Thymus (tissue), 11 donors: ENCODE measurements around the gene TBC1D13. TPM values are rescaled to one million over a fixed set of nuclear protein-coding genes. Genes with fewer than 3 reads are reported as not detected.
"Not testable (repeated sequence)": the region's sequence is repeated elsewhere in the genome, so short reads cannot be mapped to it uniquely, and the experiment has no call there.

Source experiments
- DNase-seq, 9 donors: peaks; one replicate each; pipeline ENCODE4 v3.0.0-alpha.2; 2013; ENCODE audit warnings: low spot score in 9 of 9, low read depth in 6 of 9, missing footprints in 1 of 9
- H3K27ac ChIP-seq, 2 donors: one replicate each; pipeline ENCODE4 v1.5.1; 2013; ENCODE audit warnings: control low read depth in 1 of 2, low read depth in 1 of 2, low read length in 1 of 2, mild to moderate bottlenecking in 1 of 2, moderate library complexity in 1 of 2
- H3K27me3 ChIP-seq, 2 donors: one replicate each; pipeline ENCODE4 v1.5.1; 2013; ENCODE audit warnings: low read length in 1 of 2; ENCODE audit not compliant: control insufficient read depth in 2 of 2, insufficient read depth in 1 of 2
- H3K36me3 ChIP-seq, 2 donors: one replicate each; pipeline ENCODE4 v1.5.1; 2013; ENCODE audit warnings: low read length in 1 of 2, mild to moderate bottlenecking in 1 of 2, moderate library complexity in 1 of 2; ENCODE audit not compliant: control insufficient read depth in 2 of 2, insufficient read depth in 2 of 2
- H3K4me1 ChIP-seq, 2 donors: one replicate each; pipeline ENCODE4 v1.5.1; 2013; ENCODE audit warnings: low read length in 2 of 2; ENCODE audit not compliant: control insufficient read depth in 2 of 2, insufficient read depth in 2 of 2
- H3K4me3 ChIP-seq, 2 donors: one replicate each; pipeline ENCODE4 v1.5.1; 2013; ENCODE audit warnings: low read length in 2 of 2, control low read depth in 1 of 2, mild to moderate bottlenecking in 1 of 2
- H3K9me3 ChIP-seq, 2 donors: one replicate each; pipeline ENCODE4 v1.5.1; 2013; ENCODE audit warnings: low read length in 1 of 2, mild to moderate bottlenecking in 1 of 2; ENCODE audit not compliant: control insufficient read depth in 2 of 2, insufficient read depth in 1 of 2
- WGBS: extraction: QIAGEN DNeasy Blood & Tissue Kit; methylation state at CpG from one replicate; pipeline ENCODE4 v1.1.7; 2013; 5-methylcytosine and 5-hydroxymethylcytosine counted together
- polyA plus RNA-seq: library from polyadenylated mRNA; stranded (reverse); fragments of 200-250 nt; gene quantifications from one replicate; pipeline ENCODE4 v1.2.3, GENCODE V29; 2013
- total RNA-seq: library from RNA; stranded (reverse); fragments of 120-200 nt; gene quantifications from one replicate; pipeline ENCODE4 v1.2.4, GENCODE V29; 2013
- donor health status: healthy.

Gene TBC1D13
- total and polyA plus RNA-seq, 2 donors, result 5.0 to 19.4 TPM

GRCh38 chr9:128846680-128847030 lies 59.6 kb downstream of the TBC1D13 start:
- Histone ChIP-seq H3K9me3 (peaks cover 2 to 27% of the 10 kb centered on the region in 2 donors), H3K36me3 (peaks cover 5 to 7% of the 10 kb centered on the region in 2 donors), H3K4me3 (no peak overlapping the region), H3K4me1 (peaks cover 2 to 11% of the 10 kb centered on the region in 2 donors), H3K27me3 (no peaks in the 10 kb centered on the region), H3K27ac (no peak overlapping the region)
- no peak for DNase-seq
- 93% methylated on average over 3 of the region's 3 CpGs for WGBS

- Histone ChIP-seq H3K36me3 (peaks cover under 1 to 3% of the 10 kb centered on the region in 2 donors), H3K27me3 (no peaks in the 10 kb centered on the region), H3K4me3 (no peak overlapping the region), H3K9me3 (peaks cover 2 to 30% of the 10 kb centered on the region in 2 donors), H3K27ac (no peak overlapping the region), H3K4me1 (peaks cover 2 to 11% of the 10 kb centered on the region in 2 donors)
- 98% methylated on average over 1 of the region's 1 CpG for WGBS
- no peak for DNase-seq
Observed at GRCh38 chr9:128847803-128848202, 60.8 kb downstream of the TBC1D13 start.

GRCh38 chr9:128851024-128851423 lies 64.0 kb downstream of the TBC1D13 start:
- H3K4me3 ChIP-seq, H3K27ac ChIP-seq, H3K36me3 ChIP-seq, DNase-seq, H3K27me3 ChIP-seq: not testable (repeated sequence)
- 93% methylated on average over 10 of the region's 10 CpGs for WGBS
- Histone ChIP-seq H3K9me3 (peaks cover 2 to 30% of the 10 kb centered on the region in 2 donors), H3K4me1 (peaks cover 2 to 11% of the 10 kb centered on the region in 2 donors)

- H3K27ac ChIP-seq, H3K4me3 ChIP-seq, H3K4me1 ChIP-seq, H3K27me3 ChIP-seq, H3K36me3 ChIP-seq: not testable (repeated sequence)
- H3K9me3 ChIP-seq, result peaks cover 2 to 26% of the 10 kb centered on the region in 2 donors
- 89% methylated on average over 10 of the region's 10 CpGs for WGBS
- peak in 2 of 9 donors; percentile 18 to 41 for DNase-seq
Observed at GRCh38 chr9:128851779-128852600, 64.9 kb downstream of the TBC1D13 start.

- 97% methylated on average over 2 of the region's 2 CpGs for WGBS
Observed at GRCh38 chr9:128852646-128853045, 65.6 kb downstream of the TBC1D13 start.

GRCh38 chr9:128854454-128854853 lies 67.4 kb downstream of the TBC1D13 start:
- H3K4me3 ChIP-seq, H3K4me1 ChIP-seq, H3K36me3 ChIP-seq, H3K27ac ChIP-seq, DNase-seq, H3K27me3 ChIP-seq: not testable (repeated sequence)
- WGBS, result 99% methylated on average over 6 of the region's 6 CpGs
- H3K9me3 ChIP-seq, result peaks cover 2 to 12% of the 10 kb centered on the region in 2 donors

More at GRCh38 chr9:128852646-128853045, 65.6 kb downstream of the TBC1D13 start:
- H3K27me3 ChIP-seq, H3K4me3 ChIP-seq, H3K4me1 ChIP-seq, H3K27ac ChIP-seq, DNase-seq, H3K36me3 ChIP-seq: not testable (repeated sequence)
- H3K9me3 ChIP-seq, result peaks cover 2 to 21% of the 10 kb centered on the region in 2 donors

GRCh38 chr9:128858476-128858875 lies 71.4 kb downstream of the TBC1D13 start:
- H3K27ac ChIP-seq, DNase-seq, H3K9me3 ChIP-seq, H3K27me3 ChIP-seq, H3K4me1 ChIP-seq, H3K36me3 ChIP-seq, H3K4me3 ChIP-seq: not testable (repeated sequence)
- WGBS, result 97% methylated on average over 7 of the region's 7 CpGs

Other genes starting within 250 kb of the TBC1D13 start
- gene SPTAN1, start 234.7 kb upstream of the TBC1D13 start, total RNA-seq, result 109 TPM
- gene SPTAN1, start 234.7 kb upstream of the TBC1D13 start, polyA plus RNA-seq, result 136 TPM
- gene DYNC2I2, start 130.4 kb upstream of the TBC1D13 start, total RNA-seq, result 56.1 TPM
- 37.5 TPM for gene DYNC2I2, start 130.4 kb upstream of the TBC1D13 start, polyA plus RNA-seq
- 654 TPM for gene SET, start 98.0 kb upstream of the TBC1D13 start, total RNA-seq
- 177 TPM for gene SET, start 98.0 kb upstream of the TBC1D13 start, polyA plus RNA-seq
- gene PKN3, start 84.8 kb upstream of the TBC1D13 start, total RNA-seq, result 3.8 TPM
- gene PKN3, start 84.8 kb upstream of the TBC1D13 start, polyA plus RNA-seq, result 10.4 TPM
- gene ZDHHC12, start 63.1 kb upstream of the TBC1D13 start, total RNA-seq, result 20.7 TPM
- gene ZDHHC12, start 63.1 kb upstream of the TBC1D13 start, polyA plus RNA-seq, result 46.4 TPM
- gene ZER1, start 15.3 kb upstream of the TBC1D13 start, total RNA-seq, result 11.3 TPM
- gene ZER1, start 15.3 kb upstream of the TBC1D13 start, polyA plus RNA-seq, result 23.0 TPM
- gene ENDOG, start 31.2 kb downstream of the TBC1D13 start, total RNA-seq, result 21.5 TPM
- 11.0 TPM for gene ENDOG, start 31.2 kb downstream of the TBC1D13 start, polyA plus RNA-seq
- 24.3 TPM for gene SPOUT1, start 42.5 kb downstream of the TBC1D13 start, total RNA-seq
- 48.5 TPM for gene SPOUT1, start 42.5 kb downstream of the TBC1D13 start, polyA plus RNA-seq
- 16.1 TPM for gene KYAT1, start 94.7 kb downstream of the TBC1D13 start, total RNA-seq
- 9.9 TPM for gene KYAT1, start 94.7 kb downstream of the TBC1D13 start, polyA plus RNA-seq
- gene LRRC8A, start 94.9 kb downstream of the TBC1D13 start, total RNA-seq, result 9.5 TPM
- 10.3 TPM for gene LRRC8A, start 94.9 kb downstream of the TBC1D13 start, polyA plus RNA-seq
- 9.7 TPM for gene PHYHD1, start 133.7 kb downstream of the TBC1D13 start, total RNA-seq
- gene PHYHD1, start 133.7 kb downstream of the TBC1D13 start, polyA plus RNA-seq, result 25.6 TPM
- gene DOLK, start 160.3 kb downstream of the TBC1D13 start, total RNA-seq, result 7.6 TPM
- gene DOLK, start 160.3 kb downstream of the TBC1D13 start, polyA plus RNA-seq, result 8.0 TPM
- gene NUP188, start 160.4 kb downstream of the TBC1D13 start, total RNA-seq, result 22.0 TPM
- gene NUP188, start 160.4 kb downstream of the TBC1D13 start, polyA plus RNA-seq, result 19.2 TPM
- gene SH3GLB2, start 241.1 kb downstream of the TBC1D13 start, total RNA-seq, result 65.7 TPM
- 134 TPM for gene SH3GLB2, start 241.1 kb downstream of the TBC1D13 start, polyA plus RNA-seq
- gene MIGA2, start 249.4 kb downstream of the TBC1D13 start, total RNA-seq, result 14.4 TPM
- gene MIGA2, start 249.4 kb downstream of the TBC1D13 start, polyA plus RNA-seq, result 43.0 TPM